HEK293 (cell line): ENCODE measurements around the gene PRKCA.

Source experiments
- CTCF ChIA-PET: fragments of 350-600 bp; formaldehyde crosslinking; extraction: SDS; loops from one replicate; lab custom pipeline; 2021; ENCODE audit warnings: antibody characterized with exemption; lab: Yijun Ruan, JAX
- POLR2A ChIA-PET: fragments of 300-600 bp; formaldehyde crosslinking; extraction: SDS; loops from one replicate; lab custom pipeline; 2020; ENCODE audit warnings: antibody characterized with exemption, inconsistent platforms; lab: Yijun Ruan, JAX
- H3K27ac ChIP-seq: fragments of 200-500 bp; sonication (Bioruptor generic); 2 replicates; pipeline ENCODE4 v1.5.1; 2014; ENCODE audit warnings: low read depth, low read length, control low read depth, inconsistent platforms; ENCODE audit errors: extremely low read depth
- H3K36me3 ChIP-seq, 2 experiments: fragments of 200-500 bp in 1 of 2; sonication (Bioruptor generic) in 1 of 2; 1 replicate in 1 of 2; 2 replicates in 1 of 2; pipeline ENCODE4 v1.5.1; 2014 to 2017; ENCODE audit warnings: inconsistent platforms in 2 of 2, low read length in 2 of 2; ENCODE audit not compliant: control insufficient read depth in 2 of 2, insufficient read depth in 1 of 2
- H3K4me1 ChIP-seq: fragments of 200-500 bp; sonication (Bioruptor generic); 2 replicates; pipeline ENCODE4 v1.5.1; 2014; ENCODE audit warnings: mild to moderate bottlenecking, low read length, inconsistent platforms; ENCODE audit not compliant: control insufficient read depth, insufficient read depth
- H3K4me3 ChIP-seq: 2 replicates; pipeline ENCODE4 v1.5.1; 2011; ENCODE audit warnings: low read depth, mild to moderate bottlenecking, control low read depth, low read length, moderate library complexity
- H3K9me3 ChIP-seq: fragments of 200-500 bp; sonication (Bioruptor generic); 2 replicates; pipeline ENCODE4 v1.5.1; 2014; ENCODE audit warnings: low read depth, low read length, inconsistent platforms; ENCODE audit not compliant: control insufficient read depth, insufficient read depth
- MEIS1 ChIP-seq: sonication (generic); formaldehyde crosslinking; IDR thresholded peaks from 2 replicates; pipeline ENCODE4 v1.8.1; 2022; ENCODE audit warnings: missing genetic modification reagents, mild to moderate bottlenecking, borderline replicate concordance
- ZBTB1 ChIP-seq: fragments of 450-650 bp; formaldehyde crosslinking; IDR thresholded peaks from 2 replicates; pipeline ENCODE4 v1.5.1; 2016; ENCODE audit warnings: missing biosample characterization, missing genetic modification characterization
- ZBTB21 ChIP-seq: fragments of 450-650 bp; formaldehyde crosslinking; IDR thresholded peaks from 2 replicates; pipeline ENCODE4 v1.5.1; 2017; ENCODE audit warnings: missing biosample characterization, missing genetic modification characterization
- ZFHX2 ChIP-seq: fragments of 450-650 bp; formaldehyde crosslinking; conservative IDR thresholded peaks from 2 replicates; pipeline ENCODE4 v1.5.1; 2016; ENCODE audit warnings: missing biosample characterization, missing genetic modification characterization
- ZNF114 ChIP-seq: fragments of 450-650 bp; formaldehyde crosslinking; IDR thresholded peaks from 2 replicates; pipeline ENCODE4 v1.5.0; 2017; ENCODE audit warnings: missing biosample characterization, missing genetic modification characterization
- ZNF138 ChIP-seq: fragments of 450-650 bp; formaldehyde crosslinking; IDR thresholded peaks from 2 replicates; pipeline ENCODE4 v1.5.1; 2016; ENCODE audit warnings: missing biosample characterization, missing genetic modification characterization, borderline replicate concordance
- ZNF239 ChIP-seq: fragments of 450-650 bp; formaldehyde crosslinking; IDR thresholded peaks from 2 replicates; pipeline ENCODE4 v1.5.1; 2016; ENCODE audit warnings: missing biosample characterization, missing genetic modification characterization
- ZNF292 ChIP-seq: fragments of 450-650 bp; formaldehyde crosslinking; IDR thresholded peaks from 2 replicates; pipeline ENCODE4 v1.5.1; 2016; ENCODE audit warnings: low read depth, missing biosample characterization, missing genetic modification characterization, borderline replicate concordance
- ZNF626 ChIP-seq: fragments of 450-650 bp; sonication (Bioruptor Pico); formaldehyde crosslinking; IDR thresholded peaks from 2 replicates; pipeline ENCODE4 v1.5.1; 2018; ENCODE audit warnings: missing biosample characterization, missing genetic modification characterization, inconsistent platforms
- ZNF660 ChIP-seq: fragments of 450-650 bp; IDR thresholded peaks from 2 replicates; pipeline ENCODE4 v1.5.1; 2018; ENCODE audit warnings: missing biosample characterization, mild to moderate bottlenecking, missing genetic modification characterization
- ZNF768 ChIP-seq: fragments of 450-650 bp; formaldehyde crosslinking; IDR thresholded peaks from 2 replicates; pipeline ENCODE4 v1.5.1; 2018; ENCODE audit warnings: missing biosample characterization, mild to moderate bottlenecking, missing genetic modification characterization
- TF ChIP-seq, protein P1 (sequence below): fragments of 450-650 bp; formaldehyde crosslinking; IDR thresholded peaks from 2 replicates; pipeline ENCODE4 v1.5.1; 2016; ENCODE audit warnings: missing biosample characterization, missing genetic modification characterization
- TF ChIP-seq, protein P2 (sequence below): fragments of 450-650 bp; formaldehyde crosslinking; IDR thresholded peaks from 2 replicates; pipeline ENCODE4 v1.5.1; 2017; ENCODE audit warnings: missing biosample characterization, missing genetic modification characterization
- TF ChIP-seq, protein P3 (sequence below): fragments of 450-650 bp; formaldehyde crosslinking; IDR thresholded peaks from 2 replicates; pipeline ENCODE4 v1.5.1; 2017; ENCODE audit warnings: missing biosample characterization, mild to moderate bottlenecking, missing genetic modification characterization, moderate library complexity
- TF ChIP-seq, protein P4 (sequence below): fragments of 450-650 bp; formaldehyde crosslinking; IDR thresholded peaks from 2 replicates; pipeline ENCODE4 v1.5.1; 2016; ENCODE audit warnings: missing biosample characterization, missing genetic modification characterization, borderline replicate concordance
- TF ChIP-seq, protein P5 (sequence below): fragments of 450-650 bp; formaldehyde crosslinking; IDR thresholded peaks from 2 replicates; pipeline ENCODE4 v1.5.1; 2016; ENCODE audit warnings: missing biosample characterization, missing genetic modification characterization

The PRKCA gene

DNA sequence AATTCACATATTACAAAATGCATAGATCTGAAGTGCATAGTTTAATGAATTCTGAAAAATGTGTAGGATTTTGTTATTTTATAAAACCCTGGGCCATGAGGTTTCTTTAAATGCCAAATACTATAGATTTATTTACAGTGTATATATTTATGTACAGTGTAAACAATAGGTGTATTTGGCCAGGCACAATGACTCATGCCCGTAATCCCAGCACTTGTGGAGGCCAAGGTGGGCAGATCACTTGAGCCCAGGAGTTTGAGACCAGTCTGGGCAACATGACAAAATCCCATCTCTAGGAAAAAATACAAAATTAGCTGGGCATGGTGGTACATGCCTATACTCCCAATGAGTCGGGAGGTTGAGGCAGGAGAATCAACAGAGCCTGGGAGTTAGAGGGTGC, 249.4 kb downstream of the PRKCA start:
- Histone ChIP-seq H3K27ac (no peak overlapping the region), H3K9me3 (no peaks in the 10 kb centered on the region), H3K4me3 (no peak overlapping the region), H3K4me1 (no peaks in the 10 kb centered on the region; the same call in 1 of the 2 replicates), H3K36me3 (no peaks in the 10 kb centered on the region)
- CTCF ChIA-PET, result interaction anchor here (0.6 kb wide), 1 partner anchor 357 kb away, joined by 3 read pairs; no protein-coding TSS in a partner anchor
- TF ChIP-seq ZBTB21 (tag by site-specific recombination) (no peak), ZNF138 (tag by site-specific recombination) (no peak), ZNF660 (tag by site-specific recombination) (no peak), ZBTB1 (tag by site-specific recombination) (no peak), ZNF114 (tag by site-specific recombination) (no peak), ZNF239 (no peak)
- TF ChIP-seq, protein P1, sequence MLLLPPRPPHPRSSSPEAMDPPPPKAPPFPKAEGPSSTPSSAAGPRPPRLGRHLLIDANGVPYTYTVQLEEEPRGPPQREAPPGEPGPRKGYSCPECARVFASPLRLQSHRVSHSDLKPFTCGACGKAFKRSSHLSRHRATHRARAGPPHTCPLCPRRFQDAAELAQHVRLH, result no peak
- TF ChIP-seq, protein P2, sequence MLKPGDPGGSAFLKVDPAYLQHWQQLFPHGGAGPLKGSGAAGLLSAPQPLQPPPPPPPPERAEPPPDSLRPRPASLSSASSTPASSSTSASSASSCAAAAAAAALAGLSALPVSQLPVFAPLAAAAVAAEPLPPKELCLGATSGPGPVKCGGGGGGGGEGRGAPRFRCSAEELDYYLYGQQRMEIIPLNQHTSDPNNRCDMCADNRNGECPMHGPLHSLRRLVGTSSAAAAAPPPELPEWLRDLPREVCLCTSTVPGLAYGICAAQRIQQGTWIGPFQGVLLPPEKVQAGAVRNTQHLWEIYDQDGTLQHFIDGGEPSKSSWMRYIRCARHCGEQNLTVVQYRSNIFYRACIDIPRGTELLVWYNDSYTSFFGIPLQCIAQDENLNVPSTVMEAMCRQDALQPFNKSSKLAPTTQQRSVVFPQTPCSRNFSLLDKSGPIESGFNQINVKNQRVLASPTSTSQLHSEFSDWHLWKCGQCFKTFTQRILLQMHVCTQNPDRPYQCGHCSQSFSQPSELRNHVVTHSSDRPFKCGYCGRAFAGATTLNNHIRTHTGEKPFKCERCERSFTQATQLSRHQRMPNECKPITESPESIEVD (tag by site-specific recombination), result no peak
- POLR2A ChIA-PET, result no interaction called here

DNA sequence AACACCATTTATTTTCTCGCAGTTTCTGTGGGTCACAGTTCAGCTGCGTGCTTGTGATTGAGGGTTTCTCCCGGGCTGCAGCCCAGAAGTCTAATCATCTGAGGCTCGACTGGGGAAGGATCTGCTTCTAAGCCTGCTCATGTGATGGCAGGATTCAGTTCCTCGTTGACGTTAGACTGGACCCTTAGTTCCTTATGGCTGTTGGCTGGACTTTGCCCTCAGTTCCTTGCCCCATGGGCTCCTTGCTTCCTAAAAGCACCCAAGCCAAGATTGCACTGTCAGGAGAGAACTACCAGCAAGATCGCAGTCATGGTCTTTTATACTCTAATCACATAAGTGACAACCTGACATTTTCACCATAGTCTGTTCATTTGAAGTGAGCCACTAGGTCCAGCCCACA, 250.0 kb downstream of the PRKCA start:
- no peaks in the 10 kb centered on the region; the same call in 1 of the 2 replicates for H3K4me1 ChIP-seq
- TF ChIP-seq, protein P3, sequence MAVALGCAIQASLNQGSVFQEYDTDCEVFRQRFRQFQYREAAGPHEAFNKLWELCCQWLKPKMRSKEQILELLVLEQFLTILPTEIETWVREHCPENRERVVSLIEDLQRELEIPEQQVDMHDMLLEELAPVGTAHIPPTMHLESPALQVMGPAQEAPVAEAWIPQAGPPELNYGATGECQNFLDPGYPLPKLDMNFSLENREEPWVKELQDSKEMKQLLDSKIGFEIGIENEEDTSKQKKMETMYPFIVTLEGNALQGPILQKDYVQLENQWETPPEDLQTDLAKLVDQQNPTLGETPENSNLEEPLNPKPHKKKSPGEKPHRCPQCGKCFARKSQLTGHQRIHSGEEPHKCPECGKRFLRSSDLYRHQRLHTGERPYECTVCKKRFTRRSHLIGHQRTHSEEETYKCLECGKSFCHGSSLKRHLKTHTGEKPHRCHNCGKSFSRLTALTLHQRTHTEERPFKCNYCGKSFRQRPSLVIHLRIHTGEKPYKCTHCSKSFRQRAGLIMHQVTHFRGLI (tag by site-specific recombination), result no peak
- TF ChIP-seq ZNF292 (tag by site-specific recombination), result no peak
- TF ChIP-seq MEIS1, result no peak
- TF ChIP-seq ZNF626 (tag by site-specific recombination), result no peak
- TF ChIP-seq, protein P4, sequence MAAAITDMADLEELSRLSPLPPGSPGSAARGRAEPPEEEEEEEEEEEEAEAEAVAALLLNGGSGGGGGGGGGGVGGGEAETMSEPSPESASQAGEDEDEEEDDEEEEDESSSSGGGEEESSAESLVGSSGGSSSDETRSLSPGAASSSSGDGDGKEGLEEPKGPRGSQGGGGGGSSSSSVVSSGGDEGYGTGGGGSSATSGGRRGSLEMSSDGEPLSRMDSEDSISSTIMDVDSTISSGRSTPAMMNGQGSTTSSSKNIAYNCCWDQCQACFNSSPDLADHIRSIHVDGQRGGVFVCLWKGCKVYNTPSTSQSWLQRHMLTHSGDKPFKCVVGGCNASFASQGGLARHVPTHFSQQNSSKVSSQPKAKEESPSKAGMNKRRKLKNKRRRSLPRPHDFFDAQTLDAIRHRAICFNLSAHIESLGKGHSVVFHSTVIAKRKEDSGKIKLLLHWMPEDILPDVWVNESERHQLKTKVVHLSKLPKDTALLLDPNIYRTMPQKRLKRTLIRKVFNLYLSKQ (tag by site-specific recombination), result no peak
- TF ChIP-seq ZNF768 (tag by site-specific recombination), result no peak
- TF ChIP-seq, protein P5, sequence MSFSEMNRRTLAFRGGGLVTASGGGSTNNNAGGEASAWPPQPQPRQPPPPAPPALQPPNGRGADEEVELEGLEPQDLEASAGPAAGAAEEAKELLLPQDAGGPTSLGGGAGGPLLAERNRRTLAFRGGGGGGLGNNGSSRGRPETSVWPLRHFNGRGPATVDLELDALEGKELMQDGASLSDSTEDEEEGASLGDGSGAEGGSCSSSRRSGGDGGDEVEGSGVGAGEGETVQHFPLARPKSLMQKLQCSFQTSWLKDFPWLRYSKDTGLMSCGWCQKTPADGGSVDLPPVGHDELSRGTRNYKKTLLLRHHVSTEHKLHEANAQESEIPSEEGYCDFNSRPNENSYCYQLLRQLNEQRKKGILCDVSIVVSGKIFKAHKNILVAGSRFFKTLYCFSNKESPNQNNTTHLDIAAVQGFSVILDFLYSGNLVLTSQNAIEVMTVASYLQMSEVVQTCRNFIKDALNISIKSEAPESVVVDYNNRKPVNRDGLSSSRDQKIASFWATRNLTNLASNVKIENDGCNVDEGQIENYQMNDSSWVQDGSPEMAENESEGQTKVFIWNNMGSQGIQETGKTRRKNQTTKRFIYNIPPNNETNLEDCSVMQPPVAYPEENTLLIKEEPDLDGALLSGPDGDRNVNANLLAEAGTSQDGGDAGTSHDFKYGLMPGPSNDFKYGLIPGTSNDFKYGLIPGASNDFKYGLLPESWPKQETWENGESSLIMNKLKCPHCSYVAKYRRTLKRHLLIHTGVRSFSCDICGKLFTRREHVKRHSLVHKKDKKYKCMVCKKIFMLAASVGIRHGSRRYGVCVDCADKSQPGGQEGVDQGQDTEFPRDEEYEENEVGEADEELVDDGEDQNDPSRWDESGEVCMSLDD, result no peak
- no peak for TF ChIP-seq ZFHX2 (tag by site-specific recombination)
- no peaks in the 10 kb centered on the region for H3K36me3 ChIP-seq
- H3K27ac ChIP-seq, result no peak overlapping the region
- CTCF ChIA-PET, result interaction anchor here (0.7 to 0.8 kb wide), 2 partner anchors 14 to 365 kb away, joined by 3 to 4 read pairs; no protein-coding TSS in a partner anchor
- no peak overlapping the region for H3K4me3 ChIP-seq
- no peaks in the 10 kb centered on the region for H3K9me3 ChIP-seq
- POLR2A ChIA-PET, result no interaction called here
